ENCODE measurements around the gene PDPN.
"Not testable (repeated sequence)": the region's sequence is repeated elsewhere in the genome, so short reads cannot be mapped to it uniquely, and the experiment has no call there.

PDPN gene

GRCh38 chr1:13548281-13548680, 35.4 kb upstream of the PDPN start:
- Histone ChIP-seq H3K4me3 (ENCODE audit: low read length in 2 of 2) (no peak overlapping the region), H3K27me3 (ENCODE audit: control insufficient read depth in 1 of 2, insufficient read depth in 2 of 2, low read length in 2 of 2) (peaks cover 0 to 2% of the 10 kb centered on the region in 2 donors), H3K4me1 (ENCODE audit: control insufficient read depth, insufficient read depth, low read length) (peaks cover 10% of the 10 kb centered on the region), H3K36me3 (ENCODE audit: control insufficient read depth in 2 of 2, insufficient read depth in 2 of 2, low read length in 2 of 2) (no peaks in the 10 kb centered on the region), H3K9me3 (ENCODE audit: control insufficient read depth in 2 of 2, low read length in 2 of 2) (no peaks in the 10 kb centered on the region), H3K27ac (ENCODE audit: low read length) (no peak overlapping the region), H3K9ac (ENCODE audit: low read length in 2 of 2) (no peak overlapping the region)

GRCh38 chr1:13549021-13549420, 34.6 kb upstream of the PDPN start:
- Histone ChIP-seq H3K27me3 (ENCODE audit: control insufficient read depth in 1 of 2, insufficient read depth in 2 of 2, low read length in 2 of 2) (peaks cover 0 to 2% of the 10 kb centered on the region in 2 donors), H3K4me1 (ENCODE audit: control insufficient read depth, insufficient read depth, low read length) (peaks cover 3% of the 10 kb centered on the region), H3K27ac (ENCODE audit: low read length) (no peak overlapping the region), H3K4me3 (ENCODE audit: low read length in 2 of 2) (no peak overlapping the region), H3K9ac (ENCODE audit: low read length in 2 of 2) (no peak overlapping the region), H3K36me3 (ENCODE audit: control insufficient read depth in 2 of 2, insufficient read depth in 2 of 2, low read length in 2 of 2) (no peaks in the 10 kb centered on the region), H3K9me3 (ENCODE audit: control insufficient read depth in 2 of 2, low read length in 2 of 2) (no peaks in the 10 kb centered on the region)

- H3K4me3 ChIP-seq (ENCODE audit: low read length in 2 of 2) = no peak overlapping the region
- H3K27ac ChIP-seq (ENCODE audit: low read length) = no peak overlapping the region
- peaks cover 0 to 2% of the 10 kb centered on the region in 2 donors for H3K27me3 ChIP-seq (ENCODE audit: control insufficient read depth in 1 of 2, insufficient read depth in 2 of 2, low read length in 2 of 2)
- H3K4me1 ChIP-seq (ENCODE audit: control insufficient read depth, insufficient read depth, low read length) = no peaks in the 10 kb centered on the region
- no peaks in the 10 kb centered on the region for H3K36me3 ChIP-seq (ENCODE audit: control insufficient read depth in 2 of 2, insufficient read depth in 2 of 2, low read length in 2 of 2)
- H3K9ac ChIP-seq (ENCODE audit: low read length in 2 of 2) = no peak overlapping the region
- no peaks in the 10 kb centered on the region for H3K9me3 ChIP-seq (ENCODE audit: control insufficient read depth in 2 of 2, low read length in 2 of 2)
Observed at GRCh38 chr1:13549521-13549920, 34.1 kb upstream of the PDPN start.

GRCh38 chr1:13550663-13551062, 33.0 kb upstream of the PDPN start:
- no peaks in the 10 kb centered on the region for H3K4me1 ChIP-seq (ENCODE audit: control insufficient read depth, insufficient read depth, low read length)
- H3K4me3 ChIP-seq (ENCODE audit: low read length in 2 of 2) = no peak overlapping the region
- no peaks in the 10 kb centered on the region for H3K9me3 ChIP-seq (ENCODE audit: control insufficient read depth in 2 of 2, low read length in 2 of 2)
- no peak overlapping the region for H3K27ac ChIP-seq (ENCODE audit: low read length)
- no peaks in the 10 kb centered on the region for H3K36me3 ChIP-seq (ENCODE audit: control insufficient read depth in 2 of 2, insufficient read depth in 2 of 2, low read length in 2 of 2)
- H3K27me3 ChIP-seq (ENCODE audit: control insufficient read depth in 1 of 2, insufficient read depth in 2 of 2, low read length in 2 of 2) = peaks cover 0 to 2% of the 10 kb centered on the region in 2 donors
- no peak overlapping the region for H3K9ac ChIP-seq (ENCODE audit: low read length in 2 of 2)

GRCh38 chr1:13554798-13555197, 28.8 kb upstream of the PDPN start:
- H3K9me3 ChIP-seq (ENCODE audit: control insufficient read depth in 2 of 2, low read length in 2 of 2) = no peaks in the 10 kb centered on the region
- no peaks in the 10 kb centered on the region for H3K27me3 ChIP-seq (ENCODE audit: control insufficient read depth in 1 of 2, insufficient read depth in 2 of 2, low read length in 2 of 2)
- H3K9ac ChIP-seq (ENCODE audit: low read length in 2 of 2) = no peak overlapping the region
- H3K27ac ChIP-seq (ENCODE audit: low read length) = no peak overlapping the region
- H3K4me3 ChIP-seq (ENCODE audit: low read length in 2 of 2) = no peak overlapping the region
- H3K36me3 ChIP-seq (ENCODE audit: control insufficient read depth in 2 of 2, insufficient read depth in 2 of 2, low read length in 2 of 2) = no peaks in the 10 kb centered on the region
- H3K4me1 ChIP-seq (ENCODE audit: control insufficient read depth, insufficient read depth, low read length) = no peaks in the 10 kb centered on the region

GRCh38 chr1:13556224-13556764, 27.3 kb upstream of the PDPN start:
- Histone ChIP-seq H3K9me3 (ENCODE audit: control insufficient read depth in 2 of 2, low read length in 2 of 2) (no peaks in the 10 kb centered on the region), H3K4me1 (ENCODE audit: control insufficient read depth, insufficient read depth, low read length) (no peaks in the 10 kb centered on the region), H3K9ac (ENCODE audit: low read length in 2 of 2) (no peak overlapping the region), H3K36me3 (ENCODE audit: control insufficient read depth in 2 of 2, insufficient read depth in 2 of 2, low read length in 2 of 2) (no peaks in the 10 kb centered on the region), H3K4me3 (ENCODE audit: low read length in 2 of 2) (no peak overlapping the region), H3K27ac (ENCODE audit: low read length) (no peak overlapping the region), H3K27me3 (ENCODE audit: control insufficient read depth in 1 of 2, insufficient read depth in 2 of 2, low read length in 2 of 2) (no peaks in the 10 kb centered on the region)

- Histone ChIP-seq H3K27me3 (ENCODE audit: control insufficient read depth in 1 of 2, insufficient read depth in 2 of 2, low read length in 2 of 2) (no peaks in the 10 kb centered on the region), H3K36me3 (ENCODE audit: control insufficient read depth in 2 of 2, insufficient read depth in 2 of 2, low read length in 2 of 2) (no peaks in the 10 kb centered on the region), H3K27ac (ENCODE audit: low read length) (no peak overlapping the region), H3K9me3 (ENCODE audit: control insufficient read depth in 2 of 2, low read length in 2 of 2) (no peaks in the 10 kb centered on the region), H3K4me3 (ENCODE audit: low read length in 2 of 2) (no peak overlapping the region), H3K4me1 (ENCODE audit: control insufficient read depth, insufficient read depth, low read length) (no peaks in the 10 kb centered on the region), H3K9ac (ENCODE audit: low read length in 2 of 2) (no peak overlapping the region)
Observed at GRCh38 chr1:13560541-13560940, 23.1 kb upstream of the PDPN start.

GRCh38 chr1:13562981-13563380, 20.7 kb upstream of the PDPN start:
- H3K36me3 ChIP-seq (ENCODE audit: control insufficient read depth in 2 of 2, insufficient read depth in 2 of 2, low read length in 2 of 2); H3K27me3 ChIP-seq (ENCODE audit: control insufficient read depth in 1 of 2, insufficient read depth in 2 of 2, low read length in 2 of 2); H3K27ac ChIP-seq (ENCODE audit: low read length); H3K4me1 ChIP-seq (ENCODE audit: control insufficient read depth, insufficient read depth, low read length); H3K4me3 ChIP-seq (ENCODE audit: low read length in 2 of 2); H3K9me3 ChIP-seq (ENCODE audit: control insufficient read depth in 2 of 2, low read length in 2 of 2); H3K9ac ChIP-seq (ENCODE audit: low read length in 2 of 2): not testable (repeated sequence)

GRCh38 chr1:13564073-13564472, 19.6 kb upstream of the PDPN start:
- Histone ChIP-seq H3K27me3 (ENCODE audit: control insufficient read depth in 1 of 2, insufficient read depth in 2 of 2, low read length in 2 of 2) (peaks cover 0 to 2% of the 10 kb centered on the region in 2 donors), H3K9ac (ENCODE audit: low read length in 2 of 2) (no peak overlapping the region), H3K9me3 (ENCODE audit: control insufficient read depth in 2 of 2, low read length in 2 of 2) (no peaks in the 10 kb centered on the region), H3K4me3 (ENCODE audit: low read length in 2 of 2) (no peak overlapping the region), H3K36me3 (ENCODE audit: control insufficient read depth in 2 of 2, insufficient read depth in 2 of 2, low read length in 2 of 2) (no peaks in the 10 kb centered on the region), H3K27ac (ENCODE audit: low read length) (no peak overlapping the region), H3K4me1 (ENCODE audit: control insufficient read depth, insufficient read depth, low read length) (no peaks in the 10 kb centered on the region)

- H3K9me3 ChIP-seq (ENCODE audit: control insufficient read depth in 2 of 2, low read length in 2 of 2); H3K27ac ChIP-seq (ENCODE audit: low read length); H3K4me1 ChIP-seq (ENCODE audit: control insufficient read depth, insufficient read depth, low read length): not testable (repeated sequence)
Observed at GRCh38 chr1:13570435-13570834, 13.2 kb upstream of the PDPN start.

GRCh38 chr1:13570924-13571323, 12.7 kb upstream of the PDPN start:
- H3K27me3 ChIP-seq (ENCODE audit: control insufficient read depth in 1 of 2, insufficient read depth in 2 of 2, low read length in 2 of 2) = peaks cover 0 to 5% of the 10 kb centered on the region in 2 donors
- no peak overlapping the region for H3K9ac ChIP-seq (ENCODE audit: low read length in 2 of 2)
- H3K36me3 ChIP-seq (ENCODE audit: control insufficient read depth in 2 of 2, insufficient read depth in 2 of 2, low read length in 2 of 2) = no peaks in the 10 kb centered on the region
- no peak overlapping the region for H3K27ac ChIP-seq (ENCODE audit: low read length)
- no peaks in the 10 kb centered on the region for H3K4me1 ChIP-seq (ENCODE audit: control insufficient read depth, insufficient read depth, low read length)
- H3K9me3 ChIP-seq (ENCODE audit: control insufficient read depth in 2 of 2, low read length in 2 of 2) = no peaks in the 10 kb centered on the region
- H3K4me3 ChIP-seq (ENCODE audit: low read length in 2 of 2) = no peak overlapping the region

More at GRCh38 chr1:13570435-13570834, 13.2 kb upstream of the PDPN start:
- H3K9ac ChIP-seq (ENCODE audit: low read length in 2 of 2); H3K27me3 ChIP-seq (ENCODE audit: control insufficient read depth in 1 of 2, insufficient read depth in 2 of 2, low read length in 2 of 2); H3K4me3 ChIP-seq (ENCODE audit: low read length in 2 of 2); H3K36me3 ChIP-seq (ENCODE audit: control insufficient read depth in 2 of 2, insufficient read depth in 2 of 2, low read length in 2 of 2): not testable (repeated sequence)

Measured in stomach smooth muscle (tissue), 2 donors.